Activated T-helper 17 cell treated with anti-CD3 and anti-CD28 coated beads, Interleukin-2, amount 50 U/mL, for 72 hours (primary cell): ENCODE results near the gene SLC30A2. TPM values are rescaled to one million over a fixed set of nuclear protein-coding genes. Genes with fewer than 3 reads are reported as not detected.

Experiments used
- ATAC-seq: fragments of 150-1000 bp; cut with Tn5 transposase; replicated peaks from 2 replicates; pipeline ENCODE4 v1.10.0; 2021; ENCODE audit warnings: mild to moderate bottlenecking, moderate library complexity
- H3K27ac Mint-ChIP-seq: one replicate; pipeline ENCODE4 v1.8.0; 2022; ENCODE audit warnings: mixed read lengths
- H3K27me3 Mint-ChIP-seq: one replicate; pipeline ENCODE4 v1.8.0; 2022; ENCODE audit warnings: mixed read lengths
- H3K36me3 Mint-ChIP-seq: one replicate; pipeline ENCODE4 v1.8.0; 2022; ENCODE audit warnings: low read depth, mild to moderate bottlenecking, mixed read lengths
- H3K4me1 Mint-ChIP-seq: one replicate; pipeline ENCODE4 v1.8.0; 2022; ENCODE audit warnings: mixed read lengths
- H3K4me3 Mint-ChIP-seq: one replicate; pipeline ENCODE4 v1.8.0; 2022; ENCODE audit warnings: mild to moderate bottlenecking, mixed read lengths
- H3K9me3 Mint-ChIP-seq: one replicate; pipeline ENCODE4 v1.8.0; 2022; ENCODE audit warnings: mixed read lengths
- total RNA-seq, 2 donors: library from RNA; stranded (reverse); gene quantifications; one replicate each; pipeline ENCODE4 v1.2.3, GENCODE V29; 2022

SLC30A2 gene
- total RNA-seq, 2 donors from 2014 or later, result not detected

GRCh38 chr1:26038904-26039303 lies 7.0 kb downstream of the SLC30A2 start:
- ATAC-seq, result no peak
- no peaks in the 10 kb centered on the region for H3K36me3 Mint-ChIP-seq
- peak overlapping the region; percentile 43 for H3K27ac Mint-ChIP-seq
- H3K4me1 Mint-ChIP-seq, result peaks cover 7% of the 10 kb centered on the region
- no peak overlapping the region for H3K4me3 Mint-ChIP-seq
- H3K27me3 Mint-ChIP-seq, result peaks cover 14% of the 10 kb centered on the region
- H3K9me3 Mint-ChIP-seq, result no peaks in the 10 kb centered on the region

- Mint-ChIP-seq H3K36me3 (no peaks in the 10 kb centered on the region), H3K27ac (peak overlapping the region; percentile 43), H3K4me1 (peaks cover 7% of the 10 kb centered on the region), H3K27me3 (peaks cover 10% of the 10 kb centered on the region), H3K4me3 (no peak overlapping the region), H3K9me3 (no peaks in the 10 kb centered on the region)
- no peak for ATAC-seq
These were observed 7.4 kb downstream of the SLC30A2 start for GRCh38 chr1:26038477-26038876.

- no peak overlapping the region for H3K4me3 Mint-ChIP-seq
- H3K27ac Mint-ChIP-seq, result no peak overlapping the region
- H3K36me3 Mint-ChIP-seq, result no peaks in the 10 kb centered on the region
- peaks cover 7% of the 10 kb centered on the region for H3K4me1 Mint-ChIP-seq
- peaks cover 6% of the 10 kb centered on the region for H3K27me3 Mint-ChIP-seq
- no peaks in the 10 kb centered on the region for H3K9me3 Mint-ChIP-seq
- no peak for ATAC-seq
These were observed 8.0 kb downstream of the SLC30A2 start for GRCh38 chr1:26037904-26038303.

- peaks cover 6% of the 10 kb centered on the region for H3K27me3 Mint-ChIP-seq
These were observed 9.1 kb downstream of the SLC30A2 start for GRCh38 chr1:26036756-26037281.

GRCh38 chr1:26035959-26036755 lies 9.8 kb downstream of the SLC30A2 start:
- Mint-ChIP-seq H3K4me3 (peak overlapping the region; percentile 96), H3K4me1 (peaks cover 7% of the 10 kb centered on the region), H3K9me3 (no peaks in the 10 kb centered on the region), H3K27me3 (peaks cover 6% of the 10 kb centered on the region), H3K36me3 (no peaks in the 10 kb centered on the region), H3K27ac (peak overlapping the region; percentile 85)
- ATAC-seq, result peak; percentile 82

More at GRCh38 chr1:26036756-26037281, 9.1 kb downstream of the SLC30A2 start:
- Mint-ChIP-seq H3K4me1 (peaks cover 7% of the 10 kb centered on the region), H3K4me3 (peak overlapping the region; percentile 96), H3K9me3 (no peaks in the 10 kb centered on the region), H3K27ac (no peak overlapping the region), H3K36me3 (no peaks in the 10 kb centered on the region)
- no peak for ATAC-seq

- H3K27me3 Mint-ChIP-seq, result peaks cover 6% of the 10 kb centered on the region
- peak overlapping the region; percentile 85 for H3K27ac Mint-ChIP-seq
- H3K4me3 Mint-ChIP-seq, result peak overlapping the region; percentile 96
- no peaks in the 10 kb centered on the region for H3K36me3 Mint-ChIP-seq
- ATAC-seq, result peak; percentile 97
- H3K9me3 Mint-ChIP-seq, result no peaks in the 10 kb centered on the region
- H3K4me1 Mint-ChIP-seq, result peaks cover 7% of the 10 kb centered on the region
These were observed 10.5 kb downstream of the SLC30A2 start for GRCh38 chr1:26035203-26035958.

GRCh38 chr1:26034504-26035202 lies 11.3 kb downstream of the SLC30A2 start:
- H3K27ac Mint-ChIP-seq, result no peak overlapping the region
- H3K4me1 Mint-ChIP-seq, result peaks cover 7% of the 10 kb centered on the region

GRCh38 chr1:26032656-26033357 lies 13.1 kb downstream of the SLC30A2 start:
- no peaks in the 10 kb centered on the region for H3K36me3 Mint-ChIP-seq
- H3K27me3 Mint-ChIP-seq, result peaks cover 3% of the 10 kb centered on the region
- H3K9me3 Mint-ChIP-seq, result no peaks in the 10 kb centered on the region
- ATAC-seq, result no peak
- peaks cover 7% of the 10 kb centered on the region for H3K4me1 Mint-ChIP-seq
- H3K4me3 Mint-ChIP-seq, result no peak overlapping the region
- no peak overlapping the region for H3K27ac Mint-ChIP-seq

More at GRCh38 chr1:26034504-26035202, 11.3 kb downstream of the SLC30A2 start:
- no peaks in the 10 kb centered on the region for H3K36me3 Mint-ChIP-seq
- no peaks in the 10 kb centered on the region for H3K9me3 Mint-ChIP-seq
- H3K4me3 Mint-ChIP-seq, result peak overlapping the region; percentile 96
- no peak for ATAC-seq
- peaks cover 6% of the 10 kb centered on the region for H3K27me3 Mint-ChIP-seq

GRCh38 chr1:26031611-26032220 lies 14.2 kb downstream of the SLC30A2 start:
- Mint-ChIP-seq H3K9me3 (no peaks in the 10 kb centered on the region), H3K4me3 (no peak overlapping the region), H3K27me3 (peaks cover 3% of the 10 kb centered on the region), H3K27ac (no peak overlapping the region), H3K36me3 (no peaks in the 10 kb centered on the region), H3K4me1 (peaks cover 7% of the 10 kb centered on the region)
- no peak for ATAC-seq

- peaks cover 7% of the 10 kb centered on the region for H3K4me1 Mint-ChIP-seq
- H3K27me3 Mint-ChIP-seq, result peaks cover 3% of the 10 kb centered on the region
- H3K27ac Mint-ChIP-seq, result no peak overlapping the region
- no peaks in the 10 kb centered on the region for H3K36me3 Mint-ChIP-seq
- ATAC-seq, result no peak
- H3K9me3 Mint-ChIP-seq, result no peaks in the 10 kb centered on the region
- no peak overlapping the region for H3K4me3 Mint-ChIP-seq
These were observed 14.7 kb downstream of the SLC30A2 start for GRCh38 chr1:26031196-26031595.

- Mint-ChIP-seq H3K36me3 (no peaks in the 10 kb centered on the region), H3K9me3 (no peaks in the 10 kb centered on the region), H3K27me3 (peaks cover 3% of the 10 kb centered on the region), H3K4me1 (no peaks in the 10 kb centered on the region), H3K27ac (no peak overlapping the region), H3K4me3 (no peak overlapping the region)
- no peak for ATAC-seq
These were observed 15.9 kb downstream of the SLC30A2 start for GRCh38 chr1:26029864-26030481.

- no peaks in the 10 kb centered on the region for H3K36me3 Mint-ChIP-seq
- no peaks in the 10 kb centered on the region for H3K4me1 Mint-ChIP-seq
- H3K9me3 Mint-ChIP-seq, result no peaks in the 10 kb centered on the region
- H3K27ac Mint-ChIP-seq, result no peak overlapping the region
- ATAC-seq, result no peak
- no peak overlapping the region for H3K4me3 Mint-ChIP-seq
- peaks cover 3% of the 10 kb centered on the region for H3K27me3 Mint-ChIP-seq
These were observed 16.7 kb downstream of the SLC30A2 start for GRCh38 chr1:26029054-26029863.
